GM19239 (cell line): Measurements from ENCODE around the gene AIG1.
A peak's percentile ranks its signal among the peaks of the same experiment; 100 is the strongest.
"Not testable (repeated sequence)": the region's sequence is repeated elsewhere in the genome, so short reads cannot be mapped to it uniquely, and the experiment has no call there.

ENCODE experiments used
- DNase-seq: peaks from one replicate; pipeline ENCODE4 v3.0.0; 2011; ENCODE audit warnings: low spot score; ENCODE audit not compliant: insufficient read length
- FAIRE-seq: peaks from 2 replicates; lab custom pipeline; 2011; peaks lifted over from hg19 to GRCh38; lab: Jason Lieb, UNC

AIG1 gene

GRCh38 chr6:143055213-143055612 is 5.5 kb upstream of the AIG1 start:
- FAIRE-seq (no peak), DNase-seq (no peak)

- FAIRE-seq: no peak
- DNase-seq: no peak
Observed at GRCh38 chr6:143055891-143056290, 4.8 kb upstream of the AIG1 start.

GRCh38 chr6:143058987-143059386 is 1.7 kb upstream of the AIG1 start:
- DNase-seq: no peak
- FAIRE-seq: no peak

- FAIRE-seq: peak; percentile 86
- DNase-seq: no peak
Observed at GRCh38 chr6:143059663-143060353, 881 bp upstream of the AIG1 start.

- DNase-seq: peak; percentile 71
- FAIRE-seq: no peak
Observed at GRCh38 chr6:143060354-143060805, 309 bp upstream of the AIG1 start.

- DNase-seq (no peak), FAIRE-seq (peak; percentile 14)
Observed at GRCh38 chr6:143061597-143062385, 1.1 kb downstream of the AIG1 start.

GRCh38 chr6:143062551-143062950 is 1.9 kb downstream of the AIG1 start:
- DNase-seq (no peak), FAIRE-seq (no peak)

- DNase-seq: no peak
- no peak for FAIRE-seq
Observed at GRCh38 chr6:143063631-143064030, 2.9 kb downstream of the AIG1 start.

- FAIRE-seq (no peak), DNase-seq (no peak)
Observed at GRCh38 chr6:143064271-143064670, 3.6 kb downstream of the AIG1 start.

- FAIRE-seq: no peak
- DNase-seq: no peak
Observed at GRCh38 chr6:143064951-143065683, 4.4 kb downstream of the AIG1 start.

GRCh38 chr6:143068001-143068400 is 7.3 kb downstream of the AIG1 start:
- DNase-seq: no peak
- no peak for FAIRE-seq

GRCh38 chr6:143074101-143074500 is 13.4 kb downstream of the AIG1 start:
- DNase-seq: no peak
- no peak for FAIRE-seq

GRCh38 chr6:143074670-143075318 is 14.1 kb downstream of the AIG1 start:
- FAIRE-seq (no peak), DNase-seq (no peak)

GRCh38 chr6:143078468-143079324 is 18.0 kb downstream of the AIG1 start:
- FAIRE-seq (no peak), DNase-seq (no peak)

- DNase-seq (no peak), FAIRE-seq (no peak)
Observed at GRCh38 chr6:143079325-143079640, 18.6 kb downstream of the AIG1 start.

GRCh38 chr6:143082274-143082673 is 21.6 kb downstream of the AIG1 start:
- FAIRE-seq, DNase-seq: not testable (repeated sequence)

GRCh38 chr6:143084019-143084418 is 23.3 kb downstream of the AIG1 start:
- DNase-seq: not testable (repeated sequence)

GRCh38 chr6:143087335-143087734 is 26.6 kb downstream of the AIG1 start:
- not testable (repeated sequence) for DNase-seq, FAIRE-seq

More at GRCh38 chr6:143084019-143084418, 23.3 kb downstream of the AIG1 start:
- not testable (repeated sequence) for FAIRE-seq

- no peak for DNase-seq
- FAIRE-seq: no peak
Observed at GRCh38 chr6:143087856-143088255, 27.2 kb downstream of the AIG1 start.
